HG03097 (cell line): Measurements from ENCODE around the gene BBS12.
"Not testable (repeated sequence)": the region's sequence is repeated elsewhere in the genome, so short reads cannot be mapped to it uniquely, and the experiment has no call there.

Experiments used
- ATAC-seq: cut with Tn5 transposase; IDR thresholded peaks from one replicate; pipeline ENCODE4 v1.9.1; 2021; ENCODE audit not compliant: unreplicated experiment, low FRiP score

BBS12 gene

GRCh38 chr4:122764071-122764820 lies 31.7 kb downstream of the BBS12 start:
- no peak for ATAC-seq

DNA sequence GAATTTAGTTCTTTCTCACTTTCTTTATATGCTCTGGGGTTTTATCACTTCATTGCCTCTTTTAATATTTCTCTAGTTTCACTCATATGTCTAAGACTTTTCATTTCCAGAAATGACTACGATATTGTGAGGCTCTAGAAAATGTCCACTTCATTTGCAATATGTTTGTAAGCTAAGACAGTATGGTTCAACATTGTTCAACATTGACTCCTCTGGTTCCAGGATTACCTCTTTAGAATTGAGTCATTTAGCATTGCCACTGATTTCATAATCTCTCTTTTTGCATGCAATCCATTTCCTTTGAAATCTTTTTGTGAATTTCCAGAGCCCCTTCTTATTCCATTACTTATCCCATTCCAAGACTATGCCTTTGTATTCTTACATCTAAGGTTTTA lies 32.3 kb downstream of the BBS12 start:
- peak; percentile 85 for ATAC-seq

- no peak for ATAC-seq
These were observed 33.3 kb downstream of the BBS12 start for GRCh38 chr4:122765692-122766352.

DNA sequence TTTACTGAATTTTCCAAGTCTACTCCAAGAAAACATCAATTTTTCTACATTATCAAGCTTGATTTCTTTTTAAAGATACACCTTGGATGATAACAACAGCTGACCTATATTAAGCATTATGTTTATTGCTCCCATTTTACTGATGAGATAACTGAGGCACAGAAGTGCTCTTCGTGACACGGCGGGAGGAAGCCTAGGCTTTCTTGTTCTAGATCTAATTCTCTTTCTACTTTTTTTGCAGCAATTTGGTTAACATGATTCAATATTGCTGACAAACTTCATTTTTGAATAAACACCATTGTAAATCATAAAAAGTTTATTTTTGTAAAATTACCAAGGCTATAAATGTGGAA lies 33.8 kb downstream of the BBS12 start:
- ATAC-seq, result no peak

- ATAC-seq, result no peak
These were observed 34.4 kb downstream of the BBS12 start for GRCh38 chr4:122766950-122767349.

DNA sequence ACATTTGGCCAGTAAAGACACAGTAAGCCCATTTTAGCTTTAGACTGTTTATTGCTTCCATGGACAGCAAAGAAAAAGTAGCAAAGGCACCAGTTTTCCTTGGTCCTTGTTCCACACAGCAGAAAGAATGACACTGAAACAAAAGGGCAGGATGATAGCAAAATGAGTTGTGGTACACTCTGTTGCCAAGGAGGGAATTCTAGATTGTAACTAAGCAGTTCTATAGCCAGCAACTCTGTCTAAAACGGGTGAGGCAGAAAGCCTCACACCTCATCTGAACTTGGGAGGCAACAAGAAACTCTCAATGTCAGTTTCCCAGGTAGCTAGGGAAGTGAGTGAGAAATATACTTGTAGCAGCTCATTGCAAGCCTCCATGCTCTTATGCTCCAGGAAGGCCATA lies 39.2 kb downstream of the BBS12 start:
- ATAC-seq, result no peak

DNA sequence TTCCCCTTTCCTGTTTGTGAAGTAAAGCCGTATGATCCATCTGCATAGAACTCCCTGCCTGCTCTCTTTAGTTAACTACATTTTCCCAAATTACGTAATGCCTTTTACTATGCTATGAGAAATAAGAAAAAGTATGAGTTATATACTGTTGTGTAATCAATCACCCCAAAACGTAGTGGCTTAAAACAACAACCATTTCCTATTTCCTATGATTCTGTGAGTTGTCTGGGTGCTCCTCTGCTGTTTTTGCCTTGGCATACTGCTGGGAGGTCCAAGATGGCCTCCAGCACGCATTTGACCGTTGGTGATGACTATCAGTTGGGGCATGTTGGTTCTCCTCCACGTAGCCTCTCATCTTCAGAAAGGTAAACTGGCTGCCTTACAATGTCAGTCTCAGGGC lies 39.8 kb downstream of the BBS12 start:
- no peak for ATAC-seq

DNA sequence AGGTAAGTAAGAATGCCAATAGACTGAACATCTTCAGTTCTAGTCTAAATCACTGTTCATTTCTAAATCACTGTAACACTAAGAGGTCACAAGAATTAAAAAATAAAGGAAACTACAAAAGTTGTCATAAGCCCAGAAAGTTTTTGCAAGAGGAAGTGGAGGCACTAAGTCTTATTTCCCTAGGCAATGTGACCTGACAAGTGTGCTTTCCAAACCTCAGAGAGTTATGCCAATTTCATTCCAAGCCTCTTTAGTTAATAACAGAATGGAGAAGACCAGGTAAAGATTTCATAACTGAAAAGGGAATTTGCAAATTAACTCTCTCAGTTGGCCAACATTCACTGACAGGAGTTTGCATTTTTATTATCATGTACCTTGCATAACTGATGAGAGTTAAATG lies 40.5 kb downstream of the BBS12 start:
- no peak for ATAC-seq

DNA sequence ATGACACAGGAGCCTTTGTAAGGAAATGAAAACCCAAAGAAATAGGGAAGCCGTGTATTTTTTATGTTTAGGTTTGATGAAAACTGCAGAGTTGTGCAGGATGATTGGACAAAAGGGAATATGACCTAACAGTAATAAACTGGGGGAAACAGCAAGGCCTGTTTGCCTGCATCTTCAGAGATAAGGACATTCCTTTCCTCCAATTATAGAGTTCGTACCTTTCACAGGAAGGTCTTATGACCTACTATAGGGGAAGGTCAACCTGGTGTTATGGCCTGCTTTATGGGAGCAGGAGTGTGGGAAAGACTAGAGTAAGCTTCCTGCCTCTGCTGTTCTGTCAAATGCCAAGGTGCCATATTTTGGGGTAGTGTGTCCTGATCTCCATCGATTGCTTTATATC lies 42.5 kb downstream of the BBS12 start:
- no peak for ATAC-seq

DNA sequence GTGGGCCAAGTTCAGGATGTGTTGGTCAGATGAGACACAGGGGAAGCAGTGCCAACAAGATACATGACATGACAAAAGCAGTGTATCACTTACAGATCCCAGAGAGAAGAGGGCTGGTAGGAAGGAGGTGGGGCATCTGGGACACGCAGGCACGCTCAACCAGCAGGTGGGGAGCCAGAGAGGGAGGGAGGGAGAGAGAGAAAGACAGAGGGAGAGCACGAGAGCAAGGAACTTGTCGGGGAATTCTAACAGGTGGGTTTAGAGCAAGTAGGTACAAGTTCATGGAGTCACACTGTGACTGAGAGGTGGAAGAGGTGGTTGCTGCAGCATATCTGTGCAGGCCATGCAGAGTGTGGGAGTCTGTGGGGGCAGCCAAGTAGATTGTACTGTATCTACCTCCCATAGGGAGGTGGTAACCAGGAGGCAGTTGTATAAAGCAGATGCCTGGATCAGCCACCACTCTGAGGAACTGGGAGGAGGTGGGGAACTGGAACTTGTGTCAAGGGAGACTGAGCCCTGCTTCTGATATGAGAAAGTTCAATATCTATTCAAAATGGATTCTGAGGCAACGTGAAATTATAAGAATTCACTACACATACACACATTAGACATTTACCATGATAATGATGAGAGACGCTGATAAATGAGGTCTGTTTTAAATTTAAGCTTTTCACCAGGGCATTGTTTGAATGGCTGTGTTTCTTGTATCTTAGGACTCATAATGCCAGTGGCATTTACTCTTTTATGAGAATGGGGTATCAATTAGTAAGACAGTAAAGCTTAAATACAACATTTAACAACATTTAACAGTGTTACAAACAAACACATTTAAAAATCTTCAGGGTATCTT lies 43.7 kb downstream of the BBS12 start:
- no peak for ATAC-seq

GRCh38 chr4:122776916-122777315 lies 44.4 kb downstream of the BBS12 start:
- no peak for ATAC-seq

- ATAC-seq, result no peak
These were observed 45.6 kb downstream of the BBS12 start for GRCh38 chr4:122777846-122778673.

DNA sequence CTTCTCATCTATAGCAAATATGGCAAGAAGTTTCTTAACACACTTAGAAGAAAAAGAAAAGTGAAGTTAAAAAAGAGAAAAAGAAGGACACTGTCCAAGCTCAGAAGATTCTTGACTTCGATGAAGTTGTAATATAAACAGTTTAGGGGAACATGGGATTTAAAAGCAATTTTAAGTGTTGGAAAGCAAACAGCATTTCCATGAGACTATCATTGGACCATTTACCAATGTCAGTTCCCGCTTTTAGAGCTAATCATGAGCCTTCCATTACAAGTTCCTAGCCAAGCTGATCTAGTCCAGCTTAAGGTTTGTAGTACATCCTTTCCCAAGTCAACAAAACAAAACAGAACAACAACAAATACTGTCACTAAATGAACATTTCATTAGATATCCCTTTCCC lies 49.0 kb downstream of the BBS12 start:
- ATAC-seq, result no peak

- ATAC-seq, result no peak
These were observed 51.1 kb downstream of the BBS12 start for GRCh38 chr4:122783301-122784215.

- no peak for ATAC-seq
These were observed 51.8 kb downstream of the BBS12 start for GRCh38 chr4:122784261-122784660.

- no peak for ATAC-seq
These were observed 52.6 kb downstream of the BBS12 start for GRCh38 chr4:122785099-122785498.

DNA sequence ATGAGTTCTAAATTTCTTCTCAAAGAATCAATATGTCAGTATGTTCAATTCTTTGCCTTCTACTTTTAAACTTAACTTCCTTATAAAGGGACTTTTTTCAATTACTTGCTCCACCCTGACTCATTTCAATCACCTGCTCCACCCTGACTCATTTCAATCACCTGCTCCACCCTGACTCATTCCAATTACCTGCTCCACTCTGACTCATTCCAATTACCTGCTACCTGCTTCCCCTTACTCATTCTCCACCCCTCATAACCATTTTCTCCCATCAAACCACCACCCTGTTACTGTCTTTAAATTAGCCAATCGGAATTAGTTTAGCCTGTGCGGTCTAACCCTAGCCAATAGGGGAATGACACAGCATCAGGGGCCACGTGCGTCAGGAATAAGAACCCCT lies 53.8 kb downstream of the BBS12 start:
- ATAC-seq, result not testable (repeated sequence)

GRCh38 chr4:122786920-122787319 lies 54.4 kb downstream of the BBS12 start:
- not testable (repeated sequence) for ATAC-seq

DNA sequence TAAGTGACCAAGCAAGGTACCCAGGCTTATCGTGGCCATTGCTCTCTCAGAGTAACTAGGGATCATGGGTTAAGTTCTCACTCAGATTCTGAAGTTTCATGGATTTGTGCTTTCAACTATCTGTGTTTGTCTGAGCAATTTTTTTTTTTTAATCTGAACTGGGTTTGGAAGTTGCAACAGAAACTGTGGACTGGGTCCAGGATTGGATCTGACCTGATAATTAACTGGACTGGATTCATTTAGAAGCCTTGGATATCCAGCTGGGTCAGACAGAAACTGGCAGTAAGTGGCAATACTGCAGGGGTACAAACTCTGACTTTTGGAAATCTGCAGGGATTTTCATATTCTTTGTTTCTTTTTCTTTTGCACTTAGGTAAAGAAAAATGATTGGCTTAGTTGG lies 55.4 kb downstream of the BBS12 start:
- ATAC-seq, result no peak

DNA sequence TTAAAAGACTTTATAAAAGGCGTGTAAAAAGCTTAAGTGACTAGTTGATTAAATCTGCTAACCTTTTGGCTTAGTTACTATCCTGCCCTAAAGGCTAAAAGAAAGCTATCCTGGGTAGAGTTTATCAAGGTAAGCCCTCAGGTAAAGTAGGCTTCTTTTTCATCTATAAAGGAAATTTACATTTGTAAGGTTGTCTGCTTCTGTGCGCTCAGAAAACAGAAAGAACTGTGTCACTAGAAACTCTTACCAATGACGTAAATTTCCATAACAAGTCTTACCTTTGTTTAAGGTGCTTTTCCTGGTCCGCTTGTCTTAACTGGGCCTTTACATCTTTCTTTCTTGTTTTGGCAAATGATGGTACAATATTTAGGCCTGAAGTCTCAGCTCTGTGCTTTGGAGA lies 56.4 kb downstream of the BBS12 start:
- ATAC-seq, result no peak
